ENCODE measurements around the gene RASGRP3. TPM values are rescaled to one million over a fixed set of nuclear protein-coding genes. Genes with fewer than 3 reads are reported as not detected.
"Not testable (repeated sequence)": the region's sequence is repeated elsewhere in the genome, so short reads cannot be mapped to it uniquely, and the experiment has no call there.

The RASGRP3 gene
- total RNA-seq, 3 donors from 2014 or later, result 9.3 to 23.9 (median 13.1) TPM

GRCh38 chr2:33453905-33454479 is 22.5 kb upstream of the RASGRP3 start:
- Histone ChIP-seq H3K36me3 (no peaks in the 10 kb centered on the region), H3K9me3 (peaks cover 7 to 15% of the 10 kb centered on the region in 2 donors), H3K27ac (no peak overlapping the region), H3K4me1 (no peaks in the 10 kb centered on the region), H3K4me3 (no peak overlapping the region), H3K27me3 (no peaks in the 10 kb centered on the region)
- no peak for DNase-seq (ENCODE audit: low spot score in 2 of 2)
- TF ChIP-seq POLR2A (IDR thresholded peaks at IDR 0.05) (no peak), POLR2AphosphoS5 (IDR thresholded peaks at IDR 0.05) (no peak), CTCF (IDR thresholded peaks at IDR 0.05) (no peak)
- intact Hi-C loops (cut with DNase I; ENCODE audit: low total_unique reads), result no loop called here

- H3K27ac ChIP-seq, result no peak overlapping the region
- intact Hi-C loops (cut with DNase I; ENCODE audit: low total_unique reads), result no loop called here
- H3K4me1 ChIP-seq, result no peaks in the 10 kb centered on the region
- TF ChIP-seq CTCF (IDR thresholded peaks at IDR 0.05), result no peak
- TF ChIP-seq POLR2A (IDR thresholded peaks at IDR 0.05), result no peak
- TF ChIP-seq POLR2AphosphoS5 (IDR thresholded peaks at IDR 0.05), result no peak
- no peaks in the 10 kb centered on the region for H3K9me3 ChIP-seq
- no peak for DNase-seq (ENCODE audit: low spot score in 2 of 2)
- no peaks in the 10 kb centered on the region for H3K36me3 ChIP-seq
- no peaks in the 10 kb centered on the region for H3K27me3 ChIP-seq
- H3K4me3 ChIP-seq, result no peak overlapping the region
Observed at GRCh38 chr2:33457556-33458247, 18.7 kb upstream of the RASGRP3 start.

GRCh38 chr2:33458248-33458819 is 18.1 kb upstream of the RASGRP3 start:
- DNase-seq (ENCODE audit: low spot score in 2 of 2), result no peak
- TF ChIP-seq CTCF (IDR thresholded peaks at IDR 0.05) (no peak), POLR2AphosphoS5 (IDR thresholded peaks at IDR 0.05) (no peak)
- Histone ChIP-seq H3K27ac (no peak overlapping the region), H3K9me3 (no peaks in the 10 kb centered on the region), H3K36me3 (no peaks in the 10 kb centered on the region), H3K4me1 (no peaks in the 10 kb centered on the region), H3K27me3 (no peaks in the 10 kb centered on the region), H3K4me3 (no peak overlapping the region)
- intact Hi-C loops (cut with DNase I; ENCODE audit: low total_unique reads), result no loop called here

- no peak for DNase-seq (ENCODE audit: low spot score in 2 of 2)
- no peak for TF ChIP-seq CTCF (IDR thresholded peaks at IDR 0.05)
- TF ChIP-seq POLR2A (IDR thresholded peaks at IDR 0.05), result no peak
- TF ChIP-seq POLR2AphosphoS5 (IDR thresholded peaks at IDR 0.05), result no peak
- intact Hi-C loops (cut with DNase I; ENCODE audit: low total_unique reads), result no loop called here
Observed at GRCh38 chr2:33459745-33460144, 16.7 kb upstream of the RASGRP3 start.

GRCh38 chr2:33462512-33462911 is 13.9 kb upstream of the RASGRP3 start:
- H3K36me3 ChIP-seq; H3K27ac ChIP-seq; H3K4me1 ChIP-seq; DNase-seq (ENCODE audit: low spot score in 2 of 2); intact Hi-C loops (cut with DNase I; ENCODE audit: low total_unique reads); H3K27me3 ChIP-seq; H3K4me3 ChIP-seq; H3K9me3 ChIP-seq: not testable (repeated sequence)

More at GRCh38 chr2:33459745-33460144, 16.7 kb upstream of the RASGRP3 start:
- Histone ChIP-seq H3K27me3 (no peaks in the 10 kb centered on the region), H3K27ac (no peak overlapping the region), H3K4me3 (no peak overlapping the region), H3K4me1 (no peaks in the 10 kb centered on the region), H3K36me3 (no peaks in the 10 kb centered on the region), H3K9me3 (no peaks in the 10 kb centered on the region)
